HepG2 (cell line): Measurements from ENCODE around the gene RNF11. TPM values are rescaled to one million over a fixed set of nuclear protein-coding genes. Genes with fewer than 3 reads are reported as not detected.

Experiments
- ATAC-seq: fragments of 200-7000 bp; cut with Tn5 transposase; 3 replicates; pipeline ENCODE4 v1.9.1; 2020; ENCODE audit warnings: mild to moderate bottlenecking, moderate library complexity
- BruUV-seq: library from RNA; stranded (reverse); fragments of 400-500 nt; replicated peaks from 2 replicates; lab custom pipeline; 2021; lab: Mats Ljungman, UMichigan
- CTCF ChIA-PET: fragments of 300-600 bp; formaldehyde crosslinking; extraction: SDS; loops from one replicate; lab custom pipeline; 2021; ENCODE audit warnings: low total read pairs, inconsistent platforms, low intra/inter-chr PET ratio; lab: Yijun Ruan, JAX
- POLR2A ChIA-PET: fragments of 350-600 bp; sonication (Branson Sonifier 250); formaldehyde crosslinking; loops from one replicate; lab custom pipeline; 2020; ENCODE audit warnings: antibody characterized with exemption, inconsistent platforms; lab: Yijun Ruan, JAX
- DNase-seq: peaks from one replicate; pipeline ENCODE4 v3.0.0-alpha.2; 2015; ENCODE audit warnings: low spot score
- FAIRE-seq: peaks from 3 replicates; lab custom pipeline; 2011; peaks lifted over from hg19 to GRCh38; lab: Jason Lieb, UNC
- H2AFZ ChIP-seq: one replicate; pipeline ENCODE4 v1.6.1; 2011; ENCODE audit warnings: low read length, inconsistent platforms
- H3K27ac ChIP-seq: fragments of 300-600 bp; 3 replicates; pipeline ENCODE4 v1.8.0; 2011; ENCODE audit warnings: mixed run types, mild to moderate bottlenecking, mixed read lengths, low read length, inconsistent platforms; ENCODE audit not compliant: insufficient read depth; ENCODE audit errors: extremely low read length
- H3K27me3 ChIP-seq, 2 experiments: fragments of 200-600 bp in 1 of 2; 2 replicates in 1 of 2; 3 replicates in 1 of 2; pipeline versions ENCODE4 v1.6.0 to v1.8.0; 2011; ENCODE audit warnings: low read length in 2 of 2, mild to moderate bottlenecking in 2 of 2, moderate library complexity in 2 of 2, inconsistent platforms in 1 of 2; ENCODE audit not compliant: insufficient read depth in 2 of 2, control insufficient read depth in 1 of 2
- H3K36me3 ChIP-seq, 2 experiments: fragments of 200-600 bp in 1 of 2; replicated peaks in 1 of 2; 2 replicates in 1 of 2; 3 replicates in 1 of 2; pipeline versions ENCODE4 v1.5.1 to v1.8.0; 2011; ENCODE audit warnings: low read length in 2 of 2, inconsistent platforms in 1 of 2; ENCODE audit not compliant: insufficient read depth in 2 of 2, control insufficient read depth in 1 of 2
- H3K4me1 ChIP-seq: 2 replicates; pipeline ENCODE4 v1.5.1; 2012; ENCODE audit warnings: low read length, inconsistent platforms; ENCODE audit not compliant: insufficient read depth
- H3K4me2 ChIP-seq: 2 replicates; pipeline ENCODE4 v1.6.0; 2011; ENCODE audit warnings: low read depth, low read length, inconsistent platforms
- H3K4me3 ChIP-seq, 3 experiments: fragments of 200-600 bp in 1 of 3; sonication (generic), shearing (Covaris generic) in 1 of 3; replicated peaks in 1 of 3; 2 replicates each; pipeline ENCODE4 v1.5.1; 2011 to 2016; ENCODE audit warnings: low read length in 3 of 3, inconsistent platforms in 2 of 3, low read depth in 2 of 3, mild to moderate bottlenecking in 2 of 3, control low read depth in 1 of 3, mixed read lengths in 1 of 3; ENCODE audit not compliant: insufficient read depth in 1 of 3
- H3K79me2 ChIP-seq: one replicate; pipeline ENCODE4 v1.6.1; 2011; ENCODE audit warnings: low read length, inconsistent platforms; ENCODE audit not compliant: insufficient read depth
- H3K9ac ChIP-seq: 2 replicates; pipeline ENCODE4 v1.6.0; 2011; ENCODE audit warnings: mild to moderate bottlenecking, low read depth, low read length, inconsistent platforms; ENCODE audit not compliant: insufficient read depth
- H3K9me3 ChIP-seq: 2 replicates; pipeline ENCODE4 v1.5.1; 2012; ENCODE audit warnings: mild to moderate bottlenecking, low read length
- H4K20me1 ChIP-seq: 2 replicates; pipeline ENCODE4 v1.6.0; 2011; ENCODE audit warnings: inconsistent platforms, mild to moderate bottlenecking, low read length, moderate library complexity; ENCODE audit not compliant: insufficient read depth
- ELF1 ChIP-seq: sonication (generic); formaldehyde crosslinking; IDR thresholded peaks from 2 replicates; pipeline ENCODE4 v1.4.0; 2020; ENCODE audit warnings: missing genetic modification reagents
- GATAD1 ChIP-seq: IDR thresholded peaks from 2 replicates; pipeline ENCODE4 v1.6.1; 2016; ENCODE audit warnings: missing genetic modification reagents, missing compliant biosample characterization
- HOXA3 ChIP-seq: sonication (generic); formaldehyde crosslinking; IDR thresholded peaks from 2 replicates; pipeline ENCODE4 v1.5.0; 2020; ENCODE audit warnings: missing genetic modification reagents
- JUND ChIP-seq: sonication (generic); formaldehyde crosslinking; IDR thresholded peaks from 2 replicates; pipeline ENCODE4 v1.8.0; 2022; ENCODE audit warnings: mild to moderate bottlenecking, missing genetic modification reagents
- KLF6 ChIP-seq: IDR thresholded peaks from 2 replicates; pipeline ENCODE4 v1.8.0; 2016; ENCODE audit warnings: missing biosample characterization, missing genetic modification reagents
- NFIB ChIP-seq: sonication (generic); formaldehyde crosslinking; IDR thresholded peaks from 2 replicates; pipeline ENCODE4 v1.9.0; 2021; ENCODE audit warnings: missing genetic modification reagents, mild to moderate bottlenecking, borderline replicate concordance
- ZFP37 ChIP-seq: sonication (generic); formaldehyde crosslinking; IDR thresholded peaks from 2 replicates; pipeline ENCODE4 v1.4.0; 2020; ENCODE audit warnings: missing genetic modification reagents, borderline replicate concordance
- ZNF121 ChIP-seq: sonication (generic); formaldehyde crosslinking; IDR thresholded peaks from 2 replicates; pipeline ENCODE4 v1.5.0; 2020; ENCODE audit warnings: mild to moderate bottlenecking, missing genetic modification reagents
- WGBS: methylation state at CpG from one replicate; pipeline ENCODE4 v1.1.6; 2017; ENCODE audit warnings: low lambda C conversion rate; 5-methylcytosine and 5-hydroxymethylcytosine counted together
- in situ Hi-C: cut with HindIII; loops from 2 replicates; pipeline ENCODE4 v1.10.0; 2017; ENCODE audit warnings: low pct_unique_long_range_greater_than_20kb; ENCODE audit not compliant: extremely low pct_ligation_motif_present
- intact Hi-C: fragments of 100-400 bp; cut with micrococcal nuclease; formaldehyde crosslinking; loops from one replicate; pipeline ENCODE4 v1.10.0; 2022; ENCODE audit not compliant: unreplicated experiment
- polyA plus RNA-seq, 8 experiments: library from polyadenylated mRNA; depleted of rRNA in 3 of 8; stranded (reverse) in 7 of 8; unstranded in 1 of 8; fragments of >200 nt; fragmentation: Illumina TruSeq in 4 of 8; extraction: Trizol in 4 of 8; gene quantifications; 2 replicates each; pipeline versions ENCODE4 v1.2.1 to v1.2.3, GENCODE V29; 2011 to 2016; ENCODE audit warnings: low read depth in 4 of 8, missing spikeins in 1 of 8, mixed read lengths in 1 of 8; ENCODE audit not compliant: insufficient read depth in 1 of 8
- total RNA-seq, 5 experiments: library from RNA; depleted of rRNA; stranded (reverse); fragments of >200 nt; fragmentation: Illumina TruSeq; extraction: Trizol; gene quantifications; 2 replicates each; pipeline ENCODE4 v1.2.3, GENCODE V29; 2016; ENCODE audit warnings: low read depth in 1 of 5
- TF ChIP-seq, protein P1 (sequence below), 2 experiments: IDR thresholded peaks; 2 replicates each; pipeline ENCODE4 v1.6.1; 2011 to 2012; ENCODE audit warnings: low read length in 2 of 2, borderline replicate concordance in 1 of 2, low read depth in 1 of 2, mild to moderate bottlenecking in 1 of 2, moderate library complexity in 1 of 2
- TF ChIP-seq, protein P2 (sequence below): sonication (generic); formaldehyde crosslinking; IDR thresholded peaks from 2 replicates; pipeline ENCODE4 v1.8.1; 2023; ENCODE audit warnings: mild to moderate bottlenecking, missing genetic modification reagents
- TF ChIP-seq, protein P3 (sequence below): sonication (generic); formaldehyde crosslinking; IDR thresholded peaks from 2 replicates; pipeline ENCODE4 v1.5.0; 2020; ENCODE audit warnings: missing genetic modification reagents
- TF ChIP-seq, protein P4 (sequence below): sonication (generic); formaldehyde crosslinking; IDR thresholded peaks from 2 replicates; pipeline ENCODE4 v1.5.0; 2020; ENCODE audit warnings: mild to moderate bottlenecking, missing genetic modification reagents
- TF ChIP-seq, protein P5 (sequence below): sonication (generic); formaldehyde crosslinking; IDR thresholded peaks from 2 replicates; pipeline ENCODE4 v1.5.1; 2020; ENCODE audit warnings: mild to moderate bottlenecking, missing genetic modification reagents

RNF11 gene
- total and polyA plus RNA-seq, 2 of the 13 experiments (the other 11 are each of a cell fraction or from before 2014, with no cell fraction given) = 41.2 to 48.8 TPM

DNA sequence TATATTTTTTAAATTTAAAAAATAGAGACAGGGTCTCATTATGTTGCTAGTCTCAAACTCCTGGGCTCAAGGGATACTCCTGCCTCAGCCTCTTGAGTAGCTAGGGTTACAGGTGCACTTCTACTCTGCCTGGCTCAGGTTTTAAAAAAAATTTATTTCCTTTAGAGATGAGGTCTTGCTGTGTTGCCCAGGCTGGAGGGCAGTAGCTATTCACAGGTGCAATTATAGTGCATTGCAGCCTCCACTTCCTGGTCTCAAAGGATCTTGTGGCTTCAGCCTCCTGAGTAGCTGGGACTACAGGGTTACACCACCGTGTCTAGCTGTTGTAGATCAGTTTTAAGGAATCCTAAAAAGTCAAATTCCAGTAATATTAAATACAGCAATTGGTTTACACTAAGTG, 5.0 kb downstream of the RNF11 start:
- DNase-seq = no peak
- peaks cover 92% of the 10 kb centered on the region for H3K79me2 ChIP-seq
- BruUV-seq = no TSS peak
- H3K4me1 ChIP-seq = peaks cover 42% of the 10 kb centered on the region
- no peak overlapping the region for H3K4me3 ChIP-seq
- H4K20me1 ChIP-seq = peaks cover 37% of the 10 kb centered on the region
- intact Hi-C loops (no loop called here), in situ Hi-C loops (no loop called here)
- H3K27ac ChIP-seq = no peak overlapping the region
- no peak overlapping the region; the same call in 1 of the 2 replicates for H3K4me2 ChIP-seq
- POLR2A ChIA-PET = no interaction called here
- peaks cover 0 to 3% of the 10 kb centered on the region in 2 experiments; a peak in 1 of 5 replicates for H3K36me3 ChIP-seq
- H3K27me3 ChIP-seq = peaks cover 0 to 3% of the 10 kb centered on the region in 2 experiments; a peak in 1 of 5 replicates
- H3K9ac ChIP-seq = no peak overlapping the region
- 73% methylated on average over 1 of the region's 1 CpG for WGBS
- no peak for FAIRE-seq
- CTCF ChIA-PET = no interaction called here
- H2AFZ ChIP-seq = no peak overlapping the region
- no peak for ATAC-seq
- no peaks in the 10 kb centered on the region for H3K9me3 ChIP-seq
- TF ChIP-seq HOXA3 (no peak), NFIB (CRISPR knock-in tag) (no peak), ZNF121 (CRISPR knock-in tag) (peak; percentile 70), KLF6 (CRISPR knock-in tag) (no peak), JUND (CRISPR knock-in tag) (no peak), ZFP37 (CRISPR knock-in tag) (no peak), ELF1 (CRISPR knock-in tag) (no peak), GATAD1 (CRISPR knock-in tag) (no peak)
- TF ChIP-seq, protein P1, sequence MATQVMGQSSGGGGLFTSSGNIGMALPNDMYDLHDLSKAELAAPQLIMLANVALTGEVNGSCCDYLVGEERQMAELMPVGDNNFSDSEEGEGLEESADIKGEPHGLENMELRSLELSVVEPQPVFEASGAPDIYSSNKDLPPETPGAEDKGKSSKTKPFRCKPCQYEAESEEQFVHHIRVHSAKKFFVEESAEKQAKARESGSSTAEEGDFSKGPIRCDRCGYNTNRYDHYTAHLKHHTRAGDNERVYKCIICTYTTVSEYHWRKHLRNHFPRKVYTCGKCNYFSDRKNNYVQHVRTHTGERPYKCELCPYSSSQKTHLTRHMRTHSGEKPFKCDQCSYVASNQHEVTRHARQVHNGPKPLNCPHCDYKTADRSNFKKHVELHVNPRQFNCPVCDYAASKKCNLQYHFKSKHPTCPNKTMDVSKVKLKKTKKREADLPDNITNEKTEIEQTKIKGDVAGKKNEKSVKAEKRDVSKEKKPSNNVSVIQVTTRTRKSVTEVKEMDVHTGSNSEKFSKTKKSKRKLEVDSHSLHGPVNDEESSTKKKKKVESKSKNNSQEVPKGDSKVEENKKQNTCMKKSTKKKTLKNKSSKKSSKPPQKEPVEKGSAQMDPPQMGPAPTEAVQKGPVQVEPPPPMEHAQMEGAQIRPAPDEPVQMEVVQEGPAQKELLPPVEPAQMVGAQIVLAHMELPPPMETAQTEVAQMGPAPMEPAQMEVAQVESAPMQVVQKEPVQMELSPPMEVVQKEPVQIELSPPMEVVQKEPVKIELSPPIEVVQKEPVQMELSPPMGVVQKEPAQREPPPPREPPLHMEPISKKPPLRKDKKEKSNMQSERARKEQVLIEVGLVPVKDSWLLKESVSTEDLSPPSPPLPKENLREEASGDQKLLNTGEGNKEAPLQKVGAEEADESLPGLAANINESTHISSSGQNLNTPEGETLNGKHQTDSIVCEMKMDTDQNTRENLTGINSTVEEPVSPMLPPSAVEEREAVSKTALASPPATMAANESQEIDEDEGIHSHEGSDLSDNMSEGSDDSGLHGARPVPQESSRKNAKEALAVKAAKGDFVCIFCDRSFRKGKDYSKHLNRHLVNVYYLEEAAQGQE (IDR thresholded peaks at IDR 0.05; ENCODE audit: borderline replicate concordance in 1 of 2, low read depth in 1 of 2, low read length in 2 of 2) = no peak
- TF ChIP-seq, protein P2, sequence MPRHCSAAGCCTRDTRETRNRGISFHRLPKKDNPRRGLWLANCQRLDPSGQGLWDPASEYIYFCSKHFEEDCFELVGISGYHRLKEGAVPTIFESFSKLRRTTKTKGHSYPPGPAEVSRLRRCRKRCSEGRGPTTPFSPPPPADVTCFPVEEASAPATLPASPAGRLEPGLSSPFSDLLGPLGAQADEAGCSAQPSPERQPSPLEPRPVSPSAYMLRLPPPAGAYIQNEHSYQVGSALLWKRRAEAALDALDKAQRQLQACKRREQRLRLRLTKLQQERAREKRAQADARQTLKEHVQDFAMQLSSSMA (CRISPR knock-in tag) = no peak
- TF ChIP-seq, protein P3, sequence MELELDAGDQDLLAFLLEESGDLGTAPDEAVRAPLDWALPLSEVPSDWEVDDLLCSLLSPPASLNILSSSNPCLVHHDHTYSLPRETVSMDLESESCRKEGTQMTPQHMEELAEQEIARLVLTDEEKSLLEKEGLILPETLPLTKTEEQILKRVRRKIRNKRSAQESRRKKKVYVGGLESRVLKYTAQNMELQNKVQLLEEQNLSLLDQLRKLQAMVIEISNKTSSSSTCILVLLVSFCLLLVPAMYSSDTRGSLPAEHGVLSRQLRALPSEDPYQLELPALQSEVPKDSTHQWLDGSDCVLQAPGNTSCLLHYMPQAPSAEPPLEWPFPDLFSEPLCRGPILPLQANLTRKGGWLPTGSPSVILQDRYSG (CRISPR knock-in tag) = no peak
- TF ChIP-seq, protein P4, sequence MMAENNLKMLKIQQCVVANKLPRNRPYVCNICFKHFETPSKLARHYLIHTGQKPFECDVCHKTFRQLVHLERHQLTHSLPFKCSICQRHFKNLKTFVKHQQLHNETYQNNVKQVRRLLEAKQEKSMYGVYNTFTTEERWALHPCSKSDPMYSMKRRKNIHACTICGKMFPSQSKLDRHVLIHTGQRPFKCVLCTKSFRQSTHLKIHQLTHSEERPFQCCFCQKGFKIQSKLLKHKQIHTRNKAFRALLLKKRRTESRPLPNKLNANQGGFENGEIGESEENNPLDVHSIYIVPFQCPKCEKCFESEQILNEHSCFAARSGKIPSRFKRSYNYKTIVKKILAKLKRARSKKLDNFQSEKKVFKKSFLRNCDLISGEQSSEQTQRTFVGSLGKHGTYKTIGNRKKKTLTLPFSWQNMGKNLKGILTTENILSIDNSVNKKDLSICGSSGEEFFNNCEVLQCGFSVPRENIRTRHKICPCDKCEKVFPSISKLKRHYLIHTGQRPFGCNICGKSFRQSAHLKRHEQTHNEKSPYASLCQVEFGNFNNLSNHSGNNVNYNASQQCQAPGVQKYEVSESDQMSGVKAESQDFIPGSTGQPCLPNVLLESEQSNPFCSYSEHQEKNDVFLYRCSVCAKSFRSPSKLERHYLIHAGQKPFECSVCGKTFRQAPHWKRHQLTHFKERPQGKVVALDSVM (CRISPR knock-in tag) = 0 out of 2 replicates have a peak, but pooled peaks have one; percentile 13
- TF ChIP-seq, protein P5, sequence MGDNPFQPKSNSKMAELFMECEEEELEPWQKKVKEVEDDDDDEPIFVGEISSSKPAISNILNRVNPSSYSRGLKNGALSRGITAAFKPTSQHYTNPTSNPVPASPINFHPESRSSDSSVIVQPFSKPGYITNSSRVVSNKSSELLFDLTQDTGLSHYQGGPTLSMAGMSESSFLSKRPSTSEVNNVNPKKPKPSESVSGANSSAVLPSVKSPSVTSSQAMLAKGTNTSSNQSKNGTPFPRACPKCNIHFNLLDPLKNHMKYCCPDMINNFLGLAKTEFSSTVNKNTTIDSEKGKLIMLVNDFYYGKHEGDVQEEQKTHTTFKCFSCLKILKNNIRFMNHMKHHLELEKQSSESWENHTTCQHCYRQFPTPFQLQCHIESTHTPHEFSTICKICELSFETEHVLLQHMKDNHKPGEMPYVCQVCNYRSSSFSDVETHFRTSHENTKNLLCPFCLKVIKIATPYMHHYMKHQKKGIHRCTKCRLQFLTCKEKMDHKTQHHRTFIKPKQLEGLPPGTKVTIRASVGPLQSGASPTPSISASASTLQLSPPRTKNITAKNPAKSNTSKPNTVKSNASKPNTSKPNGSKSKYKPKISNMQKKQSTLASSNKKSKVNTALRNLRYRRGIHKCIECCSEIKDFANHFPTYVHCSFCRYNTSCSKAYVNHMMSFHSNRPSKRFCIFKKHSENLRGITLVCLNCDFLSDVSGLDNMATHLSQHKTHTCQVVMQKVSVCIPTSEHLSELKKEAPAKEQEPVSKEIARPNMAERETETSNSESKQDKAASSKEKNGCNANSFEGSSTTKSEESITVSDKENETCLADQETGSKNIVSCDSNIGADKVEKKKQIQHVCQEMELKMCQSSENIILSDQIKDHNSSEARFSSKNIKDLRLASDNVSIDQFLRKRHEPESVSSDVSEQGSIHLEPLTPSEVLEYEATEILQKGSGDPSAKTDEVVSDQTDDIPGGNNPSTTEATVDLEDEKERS = no peak
